B cell (primary cell): Measurements from ENCODE around the gene CLDN11.

Experiments used
- CTCF ChIP-seq: fragments of 200-600 bp; IDR thresholded peaks from one replicate; pipeline ENCODE4 v1.8.0; 2022; ENCODE audit warnings: antibody characterized with exemption, mild to moderate bottlenecking
- EZH2 ChIP-seq: IDR thresholded peaks from 2 replicates; pipeline ENCODE4 v1.6.1; 2012; ENCODE audit warnings: borderline replicate concordance, low read depth, mild to moderate bottlenecking, moderate library complexity, low read length; ENCODE audit not compliant: insufficient read depth, poor library complexity, severe bottlenecking

GRCh38 chr3:170413291-170413690 is 5.4 kb upstream of the CLDN11 start:
- TF ChIP-seq CTCF: no peak
- no peak for TF ChIP-seq EZH2
